Smooth muscle cell (in vitro differentiated cells): Measurements from ENCODE around the gene ST8SIA2. TPM values are rescaled to one million over a fixed set of nuclear protein-coding genes. Genes with fewer than 3 reads are reported as not detected.

Experiments used
- DNase-seq: peaks from one replicate; lab custom pipeline; 2025; ENCODE audit not compliant: unreplicated experiment; lab: John Stamatoyannopoulos, UW
- H2AFZ ChIP-seq: fragments of 200-600 bp; sonication (generic); 2 replicates; pipeline ENCODE4 v1.6.0; 2016; ENCODE audit warnings: antibody characterized with exemption, low read depth, mild to moderate bottlenecking
- H3F3A ChIP-seq: fragments of 200-600 bp; sonication (generic); 2 replicates; pipeline ENCODE4 v1.6.0; 2017; ENCODE audit warnings: antibody characterized with exemption, low read depth
- H3K27ac ChIP-seq: fragments of 200-600 bp; sonication (generic); 2 replicates; pipeline ENCODE4 v1.5.1; 2016; ENCODE audit warnings: low read depth, mild to moderate bottlenecking
- H3K27me3 ChIP-seq: fragments of 200-600 bp; sonication (generic); 2 replicates; pipeline ENCODE4 v1.6.1; 2016; ENCODE audit warnings: low read depth, mild to moderate bottlenecking
- H3K36me3 ChIP-seq: fragments of 200-600 bp; sonication (generic); 2 replicates; pipeline ENCODE4 v1.5.1; 2016; ENCODE audit warnings: low read depth
- H3K4me1 ChIP-seq: fragments of 200-600 bp; sonication (generic); 2 replicates; pipeline ENCODE4 v1.5.1; 2016; ENCODE audit warnings: low read depth
- H3K4me2 ChIP-seq: fragments of 200-600 bp; sonication (generic); 2 replicates; pipeline ENCODE4 v1.6.0; 2016; ENCODE audit warnings: mild to moderate bottlenecking
- H3K4me3 ChIP-seq: fragments of 200-600 bp; sonication (generic); 2 replicates; pipeline ENCODE4 v1.5.1; 2016; ENCODE audit warnings: mild to moderate bottlenecking
- H3K79me2 ChIP-seq: fragments of 200-600 bp; sonication (generic); 2 replicates; pipeline ENCODE4 v1.6.0; 2016; ENCODE audit warnings: low read depth, mild to moderate bottlenecking
- H3K9ac ChIP-seq: fragments of 200-600 bp; sonication (generic); 2 replicates; pipeline ENCODE4 v1.6.0; 2016; ENCODE audit warnings: low read depth
- H3K9me3 ChIP-seq: fragments of 200-600 bp; sonication (generic); replicated peaks from 2 replicates; pipeline ENCODE4 v1.5.1; 2016; ENCODE audit warnings: low read depth
- H4K20me1 ChIP-seq: fragments of 200-600 bp; sonication (generic); 2 replicates; pipeline ENCODE4 v1.6.0; 2016; ENCODE audit warnings: low read depth
- WGBS: methylation state at CpG from one replicate; pipeline ENCODE4 v1.1.7; 2016; ENCODE audit warnings: low lambda C conversion rate; 5-methylcytosine and 5-hydroxymethylcytosine counted together
- polyA plus RNA-seq: library from polyadenylated mRNA; unstranded; fragments of >200 nt; fragmentation: Nextera tagmentation; extraction: Ambion mirVana; gene quantifications from 2 replicates; pipeline ENCODE4 v1.2.1, GENCODE V29; 2016
- total RNA-seq: library from RNA; depleted of rRNA; stranded (reverse); fragments of >200 nt; gene quantifications from 2 replicates; pipeline ENCODE4 v1.2.3, GENCODE V29; 2014
- TF ChIP-seq, protein P1 (sequence below): fragments of 200-600 bp; sonication (generic); IDR thresholded peaks from 2 replicates; pipeline ENCODE4 v1.5.1; 2017; ENCODE audit warnings: borderline replicate concordance, mild to moderate bottlenecking, antibody characterized with exemption; ENCODE audit not compliant: insufficient read depth, poor library complexity, severe bottlenecking

Gene ST8SIA2
- total and polyA plus RNA-seq, 2 experiments from 2014 or later: 2.2 to 2.7 TPM

DNA sequence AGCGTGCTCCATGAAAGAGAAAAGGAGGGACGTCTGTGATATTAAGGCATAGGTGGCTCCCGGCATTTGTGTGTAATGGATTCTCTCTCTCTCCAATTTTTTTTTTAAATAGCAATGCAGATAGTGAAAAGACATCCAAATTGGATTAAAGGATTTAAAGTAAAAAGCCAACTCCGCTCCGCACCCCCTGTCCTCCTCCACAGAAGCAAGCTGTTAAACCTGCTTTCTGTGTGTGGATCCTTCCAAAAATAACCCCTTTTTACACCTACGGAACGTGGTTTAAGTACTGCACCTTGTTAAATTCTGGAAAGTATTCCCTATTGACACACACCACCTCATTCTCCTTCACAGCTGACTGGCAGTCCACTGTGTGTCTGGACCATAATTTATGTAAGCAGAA is 61.6 kb downstream of the ST8SIA2 start:
- Histone ChIP-seq H3K4me1 (no peaks in the 10 kb centered on the region), H3F3A (no peaks in the 10 kb centered on the region), H3K9ac (no peak overlapping the region), H2AFZ (no peak overlapping the region), H3K36me3 (no peaks in the 10 kb centered on the region), H3K79me2 (no peaks in the 10 kb centered on the region), H3K27ac (no peak overlapping the region), H3K4me2 (no peak overlapping the region), H3K9me3 (no peaks in the 10 kb centered on the region), H3K27me3 (no peaks in the 10 kb centered on the region), H3K4me3 (no peak overlapping the region), H4K20me1 (no peaks in the 10 kb centered on the region)
- no peak for DNase-seq
- WGBS: 93% methylated on average over 7 of the region's 7 CpGs
- TF ChIP-seq, protein P1, sequence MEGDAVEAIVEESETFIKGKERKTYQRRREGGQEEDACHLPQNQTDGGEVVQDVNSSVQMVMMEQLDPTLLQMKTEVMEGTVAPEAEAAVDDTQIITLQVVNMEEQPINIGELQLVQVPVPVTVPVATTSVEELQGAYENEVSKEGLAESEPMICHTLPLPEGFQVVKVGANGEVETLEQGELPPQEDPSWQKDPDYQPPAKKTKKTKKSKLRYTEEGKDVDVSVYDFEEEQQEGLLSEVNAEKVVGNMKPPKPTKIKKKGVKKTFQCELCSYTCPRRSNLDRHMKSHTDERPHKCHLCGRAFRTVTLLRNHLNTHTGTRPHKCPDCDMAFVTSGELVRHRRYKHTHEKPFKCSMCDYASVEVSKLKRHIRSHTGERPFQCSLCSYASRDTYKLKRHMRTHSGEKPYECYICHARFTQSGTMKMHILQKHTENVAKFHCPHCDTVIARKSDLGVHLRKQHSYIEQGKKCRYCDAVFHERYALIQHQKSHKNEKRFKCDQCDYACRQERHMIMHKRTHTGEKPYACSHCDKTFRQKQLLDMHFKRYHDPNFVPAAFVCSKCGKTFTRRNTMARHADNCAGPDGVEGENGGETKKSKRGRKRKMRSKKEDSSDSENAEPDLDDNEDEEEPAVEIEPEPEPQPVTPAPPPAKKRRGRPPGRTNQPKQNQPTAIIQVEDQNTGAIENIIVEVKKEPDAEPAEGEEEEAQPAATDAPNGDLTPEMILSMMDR: no peak

DNA sequence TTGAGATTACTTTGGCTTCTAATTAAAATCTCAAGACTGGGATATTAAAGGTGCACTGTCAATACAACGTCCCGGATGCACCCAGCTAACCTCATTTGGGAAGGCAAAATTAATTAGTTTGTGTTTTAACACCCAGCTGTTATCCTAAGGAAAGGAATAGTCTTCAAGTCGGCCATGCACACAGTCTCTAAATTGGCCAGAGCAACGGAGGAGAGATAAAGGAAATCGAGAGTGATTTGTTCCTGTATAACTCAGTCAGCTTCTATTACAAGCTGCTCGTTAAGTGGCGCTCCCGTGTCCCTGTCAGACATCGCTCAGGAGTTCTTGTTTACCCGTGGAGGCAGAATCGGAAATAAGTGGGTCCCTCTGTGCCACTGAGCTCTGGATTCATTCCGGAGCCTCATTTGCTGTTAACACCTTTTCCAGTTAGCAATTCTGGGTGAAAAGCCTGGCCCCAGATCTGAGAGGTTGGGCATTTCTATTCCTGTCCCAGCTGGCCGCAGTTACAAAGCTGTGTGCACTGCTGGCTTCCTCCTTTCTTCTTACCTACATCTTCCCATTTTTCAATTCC is 63.9 kb downstream of the ST8SIA2 start:
- TF ChIP-seq, protein P1: no peak
- no peaks in the 10 kb centered on the region for H3K4me1 ChIP-seq
- H3K27me3 ChIP-seq: no peaks in the 10 kb centered on the region
- no peaks in the 10 kb centered on the region for H3K79me2 ChIP-seq
- no peaks in the 10 kb centered on the region for H3F3A ChIP-seq
- H2AFZ ChIP-seq: no peak overlapping the region
- no peak overlapping the region for H3K4me3 ChIP-seq
- no peak for DNase-seq
- no peaks in the 10 kb centered on the region for H3K36me3 ChIP-seq
- no peak overlapping the region for H3K27ac ChIP-seq
- H3K4me2 ChIP-seq: no peak overlapping the region
- 87% methylated on average over 13 of the region's 13 CpGs for WGBS
- H4K20me1 ChIP-seq: no peaks in the 10 kb centered on the region
- H3K9me3 ChIP-seq: no peaks in the 10 kb centered on the region
- no peak overlapping the region for H3K9ac ChIP-seq

DNA sequence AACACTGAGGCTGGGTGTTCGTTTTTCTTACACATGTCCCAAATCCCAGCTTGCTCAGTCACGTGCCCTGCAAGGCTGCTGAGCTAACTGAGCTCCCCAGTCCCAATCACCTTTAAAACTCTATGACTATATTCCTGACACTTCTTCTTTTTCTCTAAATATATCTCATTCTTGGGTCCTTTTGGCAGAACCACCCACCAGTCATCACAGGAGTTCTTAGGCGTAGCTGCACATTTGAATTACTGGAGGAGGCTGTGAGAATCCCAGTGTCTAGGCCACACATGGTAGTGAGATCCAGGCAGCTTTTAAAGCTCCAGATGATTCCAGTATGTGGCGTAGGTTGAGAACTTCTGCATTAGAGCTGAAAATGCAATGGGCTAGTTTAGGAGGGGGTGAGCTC is 66.3 kb downstream of the ST8SIA2 start:
- H3K4me3 ChIP-seq: no peak overlapping the region
- H3K9me3 ChIP-seq: no peaks in the 10 kb centered on the region
- no peak overlapping the region for H3K4me2 ChIP-seq
- H3K27me3 ChIP-seq: no peaks in the 10 kb centered on the region
- no peak for DNase-seq
- 94% methylated on average over 4 of the region's 4 CpGs for WGBS
- no peak overlapping the region for H2AFZ ChIP-seq
- H3K27ac ChIP-seq: no peak overlapping the region
- H3K4me1 ChIP-seq: no peaks in the 10 kb centered on the region
- no peaks in the 10 kb centered on the region for H3K79me2 ChIP-seq
- TF ChIP-seq, protein P1: no peak
- no peak overlapping the region for H3K9ac ChIP-seq
- no peaks in the 10 kb centered on the region for H4K20me1 ChIP-seq
- H3K36me3 ChIP-seq: no peaks in the 10 kb centered on the region
- H3F3A ChIP-seq: no peaks in the 10 kb centered on the region

DNA sequence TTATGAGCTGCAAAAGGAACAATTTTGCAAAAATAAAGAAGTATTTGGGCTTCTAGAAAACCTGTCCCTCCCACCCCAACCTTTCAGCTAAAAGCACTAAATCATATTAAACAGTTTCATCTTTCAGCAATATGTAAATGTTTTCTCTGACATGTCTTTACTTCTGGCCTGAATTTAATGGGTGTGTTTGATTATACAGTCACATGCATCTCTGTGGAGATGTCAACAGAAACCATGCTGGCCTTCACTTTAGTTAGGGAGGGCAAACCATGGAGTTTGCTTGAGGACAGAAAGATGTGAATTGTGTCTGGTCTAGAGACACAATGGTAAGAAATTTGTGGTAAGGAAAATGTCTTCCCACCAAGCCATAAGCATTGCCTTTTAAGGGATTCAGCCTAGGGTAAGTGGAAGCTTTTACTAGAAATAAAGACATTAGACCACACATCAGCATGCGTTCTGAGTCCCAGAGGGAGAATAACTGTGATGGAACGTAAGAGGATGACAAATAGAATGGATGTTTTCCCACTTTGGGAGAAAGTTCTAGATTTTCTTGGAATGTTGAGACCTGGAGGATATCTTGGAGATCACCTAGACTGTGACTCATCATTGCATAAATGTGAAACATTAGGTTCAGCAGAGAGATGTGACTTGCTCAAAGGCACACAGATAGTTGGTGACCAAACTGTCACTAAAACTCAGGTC is 68.9 kb downstream of the ST8SIA2 start:
- no peak overlapping the region for H3K4me3 ChIP-seq
- WGBS: 68% methylated on average over 2 of the region's 2 CpGs
- no peak overlapping the region for H3K9ac ChIP-seq
- H3K36me3 ChIP-seq: no peaks in the 10 kb centered on the region
- H4K20me1 ChIP-seq: no peaks in the 10 kb centered on the region
- no peaks in the 10 kb centered on the region for H3K9me3 ChIP-seq
- no peak overlapping the region for H2AFZ ChIP-seq
- no peak overlapping the region for H3K4me2 ChIP-seq
- TF ChIP-seq, protein P1: no peak
- no peaks in the 10 kb centered on the region for H3K79me2 ChIP-seq
- H3K4me1 ChIP-seq: no peaks in the 10 kb centered on the region
- no peaks in the 10 kb centered on the region for H3K27me3 ChIP-seq
- no peak overlapping the region for H3K27ac ChIP-seq
- no peaks in the 10 kb centered on the region for H3F3A ChIP-seq
- DNase-seq: no peak
